Trophoblast cell (in vitro differentiated cells and primary cell): ENCODE data around the gene MELTF.

Experiments used
- DNase-seq, 2 donors: peaks; one replicate each; pipeline ENCODE4 v3.0.0-alpha.2; 2016
- H2AFZ ChIP-seq: 2 replicates; pipeline ENCODE4 v1.6.1; 2013; ENCODE audit warnings: low read length, moderate library complexity, mild to moderate bottlenecking; ENCODE audit not compliant: insufficient read depth, poor library complexity
- H2AK5ac ChIP-seq: 2 replicates; pipeline ENCODE4 v1.6.1; 2013; ENCODE audit warnings: mild to moderate bottlenecking, low read length
- H2BK120ac ChIP-seq: 2 replicates; pipeline ENCODE4 v1.6.1; 2013; ENCODE audit warnings: low read length, mild to moderate bottlenecking, moderate library complexity; ENCODE audit not compliant: insufficient read depth, poor library complexity
- H2BK12ac ChIP-seq: 2 replicates; pipeline ENCODE4 v1.6.1; 2013; ENCODE audit warnings: mild to moderate bottlenecking, low read length, moderate library complexity
- H2BK5ac ChIP-seq: 2 replicates; pipeline ENCODE4 v1.6.1; 2013; ENCODE audit warnings: low read length, low read depth, moderate library complexity, mild to moderate bottlenecking; ENCODE audit not compliant: poor library complexity
- H3K14ac ChIP-seq: 2 replicates; pipeline ENCODE4 v1.6.1; 2013; ENCODE audit warnings: mild to moderate bottlenecking, low read length
- H3K18ac ChIP-seq: 2 replicates; pipeline ENCODE4 v1.6.1; 2013; ENCODE audit warnings: mild to moderate bottlenecking, low read length
- H3K23ac ChIP-seq: 2 replicates; pipeline ENCODE4 v1.6.1; 2013; ENCODE audit warnings: low read length
- H3K27ac ChIP-seq: 2 replicates; pipeline ENCODE4 v1.5.1; 2013; ENCODE audit warnings: low read depth, mild to moderate bottlenecking, inconsistent platforms, low read length, moderate library complexity
- H3K27me3 ChIP-seq: 2 replicates; pipeline ENCODE4 v1.6.1; 2013; ENCODE audit warnings: inconsistent platforms, mild to moderate bottlenecking, low read length, moderate library complexity; ENCODE audit not compliant: insufficient read depth
- H3K36me3 ChIP-seq, 2 experiments: 1 replicate in 1 of 2; 2 replicates in 1 of 2; pipeline ENCODE4 v1.6.1; 2013; ENCODE audit warnings: low read length in 2 of 2, mild to moderate bottlenecking in 2 of 2, moderate library complexity in 1 of 2; ENCODE audit not compliant: insufficient read depth in 2 of 2, control insufficient read depth in 1 of 2
- H3K4ac ChIP-seq: 2 replicates; pipeline ENCODE4 v1.6.1; 2013; ENCODE audit warnings: low read depth, mild to moderate bottlenecking, low read length, moderate library complexity
- H3K4me1 ChIP-seq, 2 experiments: 1 replicate in 1 of 2; 2 replicates in 1 of 2; pipeline ENCODE4 v1.6.1; 2013; ENCODE audit warnings: low read length in 2 of 2, mild to moderate bottlenecking in 2 of 2, moderate library complexity in 1 of 2; ENCODE audit not compliant: insufficient read depth in 2 of 2, control insufficient read depth in 1 of 2
- H3K4me2 ChIP-seq: 2 replicates; pipeline ENCODE4 v1.6.1; 2013; ENCODE audit warnings: inconsistent platforms, mild to moderate bottlenecking, low read length, moderate library complexity
- H3K4me3 ChIP-seq: 2 replicates; pipeline ENCODE4 v1.5.1; 2013; ENCODE audit warnings: mild to moderate bottlenecking, low read depth, low read length, inconsistent platforms
- H3K79me1 ChIP-seq: one replicate; pipeline ENCODE4 v1.6.1; 2013; ENCODE audit warnings: low read length
- H3K79me2 ChIP-seq: 2 replicates; pipeline ENCODE4 v1.6.1; 2013; ENCODE audit warnings: low read length, mild to moderate bottlenecking; ENCODE audit not compliant: control insufficient read depth, insufficient read depth, poor library complexity
- H3K9ac ChIP-seq: 2 replicates; pipeline ENCODE4 v1.6.1; 2013; ENCODE audit warnings: mild to moderate bottlenecking, low read length
- H3K9me3 ChIP-seq: 2 replicates; pipeline ENCODE4 v1.6.1; 2013; ENCODE audit warnings: low read depth, mild to moderate bottlenecking, control low read depth, inconsistent platforms, low read length; ENCODE audit not compliant: insufficient read depth
- H4K12ac ChIP-seq: 2 replicates; pipeline ENCODE4 v1.6.1; 2013; ENCODE audit warnings: low read depth, mild to moderate bottlenecking, low read length, moderate library complexity
- H4K8ac ChIP-seq: 2 replicates; pipeline ENCODE4 v1.6.1; 2013; ENCODE audit warnings: low read depth, mild to moderate bottlenecking, low read length, moderate library complexity
- H4K91ac ChIP-seq: one replicate; pipeline ENCODE4 v1.6.1; 2013; ENCODE audit warnings: low read depth, mild to moderate bottlenecking, low read length, moderate library complexity
- WGBS: extraction: QIAGEN DNeasy Blood & Tissue Kit; methylation state at CpG from one replicate; pipeline ENCODE4 v1.1.7; 2013; ENCODE audit warnings: missing lambda C conversion rate; ENCODE audit not compliant: insufficient read length, insufficient coverage; ENCODE audit errors: extremely low coverage; 5-methylcytosine and 5-hydroxymethylcytosine counted together

Gene MELTF

DNA sequence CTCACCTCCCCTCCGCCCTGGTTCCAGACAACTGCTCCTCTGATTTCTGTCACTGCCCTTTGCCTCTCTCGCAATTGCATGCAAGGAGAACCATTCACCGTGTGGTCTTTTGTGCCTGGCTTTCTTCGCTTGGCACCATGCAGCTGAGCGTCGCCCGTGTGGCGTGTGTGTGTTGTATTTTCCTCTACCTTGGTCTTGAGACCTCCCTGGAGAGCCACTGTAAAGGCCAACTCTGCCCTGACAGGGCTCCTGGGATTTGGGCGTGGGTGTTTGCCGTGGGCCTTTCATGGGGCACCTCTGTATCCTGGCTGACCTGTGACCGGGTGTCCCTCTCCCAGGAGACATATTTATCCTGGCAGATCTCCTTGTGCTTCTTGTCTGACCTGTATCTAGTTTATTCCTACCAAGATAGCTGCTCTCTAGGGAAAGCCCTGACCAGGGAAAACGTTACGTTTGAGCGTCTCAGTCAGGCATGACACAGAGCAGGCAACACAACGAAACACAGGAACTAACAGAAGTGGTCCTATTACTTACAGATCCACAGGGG lies 59.0 kb downstream of the MELTF start:
- peaks cover 13% of the 10 kb centered on the region for H3K9me3 ChIP-seq

DNA sequence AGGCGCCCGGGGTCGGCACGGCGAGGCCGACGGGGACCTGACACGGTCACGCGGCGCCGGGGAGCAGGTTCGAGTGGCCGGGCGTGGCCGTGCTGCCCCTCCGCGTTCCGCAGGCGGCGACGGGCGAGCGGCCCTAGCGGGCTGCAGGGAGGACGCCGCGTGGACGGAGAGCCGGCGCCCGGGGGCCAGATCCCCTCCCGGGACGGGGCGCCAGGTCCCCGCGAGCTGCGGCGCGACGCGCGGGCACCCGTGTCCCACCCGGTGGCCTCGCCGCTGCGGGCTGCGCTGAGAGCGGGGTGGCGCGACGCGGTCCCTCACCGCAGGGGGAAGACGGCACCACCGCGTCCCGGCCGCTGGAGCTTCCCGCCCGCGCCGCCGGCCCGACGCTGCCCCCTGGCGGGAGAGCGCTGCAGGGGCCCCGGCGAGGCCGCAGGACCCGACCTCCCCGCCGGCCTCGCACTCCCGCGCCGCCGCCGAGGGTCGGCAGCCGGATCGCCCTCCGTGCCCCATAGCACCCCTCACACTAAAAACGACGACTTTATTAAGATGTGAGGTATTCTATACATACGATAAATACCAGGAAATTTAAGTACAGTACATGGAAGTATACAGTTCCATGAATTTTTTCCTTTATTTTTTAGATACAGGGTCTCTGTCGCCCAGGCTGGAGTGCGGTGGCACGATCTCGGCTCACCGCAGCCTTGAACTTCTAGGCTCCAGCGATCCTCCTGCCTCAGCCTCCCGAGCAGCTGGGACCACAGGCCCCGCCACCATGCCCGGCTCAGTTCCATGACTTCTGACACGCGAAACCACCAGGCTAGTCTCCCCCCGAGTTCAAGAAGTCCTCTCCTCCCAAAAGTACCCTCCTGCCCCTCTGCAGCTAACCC lies 59.7 kb downstream of the MELTF start:
- Histone ChIP-seq H3K18ac (no peak overlapping the region), H3K9ac (no peak overlapping the region), H4K12ac (no peak overlapping the region), H3K4ac (no peak overlapping the region), H2AK5ac (no peak overlapping the region), H2BK5ac (no peak overlapping the region), H3K4me1 (peaks cover 3 to 8% of the 10 kb centered on the region in 2 experiments), H3K23ac (no peak overlapping the region), H2BK120ac (no peak overlapping the region), H2BK12ac (no peak overlapping the region), H3K27ac (no peak overlapping the region), H4K8ac (peak overlapping the region; percentile 59), H3K9me3 (peaks cover 13% of the 10 kb centered on the region), H3K4me3 (peak overlapping the region; percentile 79), H3K4me2 (peak overlapping the region; percentile 99), H3K27me3 (peaks cover 55% of the 10 kb centered on the region), H3K79me1 (no peaks in the 10 kb centered on the region), H4K91ac (no peak overlapping the region), H3K36me3 (no peaks in the 10 kb centered on the region), H3K14ac (peak overlapping the region; percentile 35), H2AFZ (peak overlapping the region; percentile 1), H3K79me2 (no peaks in the 10 kb centered on the region)
- peak; percentile 43 to 80 for DNase-seq
- no CpG with 5 or more reads among the region's 100 CpGs for WGBS

More for the DNA sequence above, 59.0 kb downstream of the MELTF start:
- Histone ChIP-seq H2BK5ac (no peak overlapping the region), H2AK5ac (no peak overlapping the region), H4K12ac (no peak overlapping the region), H3K14ac (no peak overlapping the region), H3K79me2 (no peaks in the 10 kb centered on the region), H3K4ac (no peak overlapping the region), H3K23ac (no peak overlapping the region), H3K4me1 (peaks cover 3 to 8% of the 10 kb centered on the region in 2 experiments), H3K27me3 (peaks cover 52% of the 10 kb centered on the region), H3K79me1 (no peaks in the 10 kb centered on the region), H4K8ac (no peak overlapping the region), H3K18ac (no peak overlapping the region), H3K27ac (no peak overlapping the region), H4K91ac (no peak overlapping the region), H3K9ac (no peak overlapping the region), H3K4me2 (no peak overlapping the region), H2BK120ac (no peak overlapping the region), H3K4me3 (no peak overlapping the region), H2AFZ (no peak overlapping the region), H3K36me3 (no peaks in the 10 kb centered on the region), H2BK12ac (no peak overlapping the region)
- WGBS, result no CpG with 5 or more reads among the region's 15 CpGs
- DNase-seq, result no peak

DNA sequence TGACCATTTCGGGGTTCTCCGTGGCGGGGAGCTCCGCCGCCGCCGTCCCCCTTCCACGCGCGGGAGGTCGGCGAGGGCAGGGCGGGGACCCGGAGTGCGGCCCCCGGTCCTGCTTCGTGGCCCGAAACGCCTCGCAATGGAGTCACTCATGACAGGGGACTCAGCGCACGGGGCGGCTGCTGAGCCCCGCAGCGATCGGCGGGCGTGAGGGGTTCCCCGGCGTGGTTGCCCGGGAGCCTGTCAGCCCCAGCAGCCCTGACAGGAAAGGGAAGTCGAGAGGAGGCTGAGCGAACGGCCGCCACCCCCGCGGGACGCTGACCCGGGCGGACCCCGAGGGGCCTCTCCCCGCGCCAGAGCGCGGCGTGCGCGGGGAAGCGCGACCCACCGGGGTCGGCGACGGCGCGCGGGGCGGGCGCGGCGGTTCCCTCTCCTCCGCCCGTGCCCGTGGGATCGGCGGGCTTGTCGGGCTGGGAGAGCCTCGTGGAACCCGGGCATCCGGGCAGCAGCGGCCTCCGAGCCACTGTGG lies 60.4 kb downstream of the MELTF start:
- Histone ChIP-seq H3K14ac (peak overlapping the region; percentile 35), H2BK120ac (no peak overlapping the region), H3K27me3 (peaks cover 55% of the 10 kb centered on the region), H4K8ac (peak overlapping the region; percentile 59), H2BK5ac (no peak overlapping the region), H3K4me3 (peak overlapping the region; percentile 79), H3K23ac (no peak overlapping the region), H3K79me2 (no peaks in the 10 kb centered on the region), H3K4me1 (peaks cover 3 to 8% of the 10 kb centered on the region in 2 experiments), H3K79me1 (no peaks in the 10 kb centered on the region), H3K9me3 (peaks cover 13% of the 10 kb centered on the region), H3K27ac (no peak overlapping the region), H3K4me2 (peak overlapping the region; percentile 99), H4K91ac (no peak overlapping the region), H3K4ac (no peak overlapping the region), H3K18ac (no peak overlapping the region), H2AFZ (peak overlapping the region; percentile 1), H3K9ac (no peak overlapping the region), H2AK5ac (no peak overlapping the region), H4K12ac (peak overlapping the region; percentile 65), H2BK12ac (no peak overlapping the region), H3K36me3 (no peaks in the 10 kb centered on the region)
- DNase-seq, result peak in 1 of 2 donors; percentile 23
- no CpG with 5 or more reads among the region's 72 CpGs for WGBS

DNA sequence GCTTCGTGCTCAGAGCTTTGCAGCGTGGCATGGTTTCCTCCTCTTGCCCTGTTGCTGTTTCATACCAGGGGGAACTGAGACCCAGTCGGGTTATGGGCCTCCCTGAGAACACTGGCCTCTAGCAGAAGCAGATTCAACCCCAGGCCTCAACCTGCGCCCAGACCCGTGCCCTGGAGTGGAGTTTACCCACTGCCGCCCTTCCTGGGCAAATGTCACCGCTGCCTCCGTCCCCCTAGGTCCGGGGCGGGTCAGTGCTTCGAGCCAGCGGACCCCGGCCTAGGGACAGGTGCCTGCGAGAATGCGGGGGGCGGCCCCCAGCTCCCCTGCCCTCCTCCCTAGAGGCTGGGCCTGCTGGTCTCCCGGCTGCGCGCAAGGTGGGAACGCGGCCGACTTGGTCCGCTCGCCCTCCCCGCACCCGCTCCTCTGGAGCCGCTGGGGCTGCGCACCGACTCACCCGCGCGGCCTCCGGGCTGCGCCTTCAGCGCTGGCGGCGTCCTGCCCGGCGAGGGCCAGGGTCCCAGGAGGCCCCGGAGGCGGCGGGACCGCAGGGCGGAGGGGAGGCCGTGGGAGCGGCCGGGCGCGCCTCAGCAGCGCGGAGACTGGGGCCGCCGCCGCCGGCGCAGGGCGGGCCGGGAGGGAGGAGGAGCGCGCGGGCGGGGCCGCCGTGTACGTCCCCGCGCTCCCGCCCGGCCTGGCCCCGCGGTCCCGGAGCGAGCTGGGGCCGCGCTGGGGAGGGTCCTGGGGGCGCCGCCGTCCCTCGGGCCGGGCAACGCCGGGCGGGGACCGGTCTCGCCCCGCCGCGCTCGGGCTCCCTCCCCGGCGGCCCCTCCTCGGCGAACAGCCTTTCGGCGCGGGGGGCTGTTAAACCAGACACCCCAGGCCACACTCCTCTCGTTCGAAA lies 61.1 kb downstream of the MELTF start, which contains the start of gene PIGZ:
Gene PIGZ (minus strand): TSS at position 601 of the 901 bp plus-strand sequence. CDS start 16,802 bp downstream, outside the sequence.
- peaks cover 55% of the 10 kb centered on the region for H3K27me3 ChIP-seq
- no peak within 1 kb of the TSS for H3K18ac ChIP-seq
- peak within 1 kb of the TSS; percentile 35 for H3K14ac ChIP-seq
- H3K4me2 ChIP-seq, result peak within 1 kb of the TSS; percentile 99
- H3K36me3 ChIP-seq, result no peaks in the 10 kb centered on the region
- H2BK120ac ChIP-seq, result no peak within 1 kb of the TSS
- H3K4me3 ChIP-seq, result peak within 1 kb of the TSS; percentile 79
- no peak within 1 kb of the TSS for H3K23ac ChIP-seq
- no peaks in the 10 kb centered on the region for H3K79me1 ChIP-seq
- no peak within 1 kb of the TSS for H4K91ac ChIP-seq
- no peak within 1 kb of the TSS for H2BK12ac ChIP-seq
- H3K4ac ChIP-seq, result no peak within 1 kb of the TSS
- no peak within 1 kb of the TSS for H2BK5ac ChIP-seq
- H3K79me2 ChIP-seq, result no peaks in the 10 kb centered on the region
- peak in 1 of 2 donors; percentile 48 for DNase-seq
- no peak within 1 kb of the TSS for H3K9ac ChIP-seq
- H3K4me1 ChIP-seq, result peaks cover 3 to 8% of the 10 kb centered on the region in 2 experiments
- H4K8ac ChIP-seq, result peak within 1 kb of the TSS; percentile 59
- peaks cover 13% of the 10 kb centered on the region for H3K9me3 ChIP-seq
- H2AK5ac ChIP-seq, result no peak within 1 kb of the TSS
- H3K27ac ChIP-seq, result no peak within 1 kb of the TSS
- no CpG with 5 or more reads among the region's 98 CpGs for WGBS
- peak within 1 kb of the TSS; percentile 66 for H2AFZ ChIP-seq
- H4K12ac ChIP-seq, result peak within 1 kb of the TSS; percentile 65
